Measurements from ENCODE around the gene ELK3.
"Not testable (repeated sequence)": the region's sequence is repeated elsewhere in the genome, so short reads cannot be mapped to it uniquely, and the experiment has no call there.

ELK3 gene

DNA sequence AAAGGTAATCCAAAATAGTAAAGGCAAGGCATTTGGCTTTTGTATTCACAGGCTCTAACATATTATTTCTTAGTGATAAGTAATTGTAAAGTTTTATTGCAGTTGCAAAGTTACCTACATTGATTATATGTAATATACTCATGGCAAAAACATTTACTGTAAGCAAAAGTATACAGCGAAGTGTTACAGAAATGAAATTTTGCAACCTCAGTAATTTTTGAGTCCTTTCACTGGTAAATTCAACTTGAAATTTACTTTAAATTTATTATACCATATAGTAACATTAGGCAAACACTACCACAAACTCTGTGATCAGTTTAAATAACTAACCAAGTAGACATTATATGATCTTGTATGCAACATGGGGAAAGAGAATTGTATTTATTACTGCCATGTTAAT, 117.0 kb downstream of the ELK3 start:
- FAIRE-seq = no peak

GRCh38 chr12:96313606-96314005, 119.4 kb downstream of the ELK3 start:
- FAIRE-seq = peak; percentile 28

DNA sequence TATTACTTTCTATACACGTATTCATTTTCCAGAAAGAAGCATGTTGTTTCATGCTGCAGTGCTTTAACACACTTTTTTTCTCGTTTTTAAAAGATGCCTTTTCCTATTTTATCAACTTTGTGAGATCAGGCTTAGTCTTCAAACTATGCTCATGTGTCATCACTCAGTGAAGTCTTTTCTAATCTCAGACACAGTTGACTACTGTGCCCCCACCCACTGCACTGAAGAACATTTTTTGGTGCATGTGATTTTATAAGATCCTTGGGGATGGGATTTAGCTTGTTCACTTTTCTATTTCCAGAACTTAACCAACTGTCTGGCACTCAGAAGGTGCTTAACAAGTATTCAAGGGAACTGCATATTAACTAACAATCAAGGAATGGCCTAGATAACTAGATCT, 120.5 kb downstream of the ELK3 start:
- no peak for FAIRE-seq

- not testable (repeated sequence) for FAIRE-seq
Measured at GRCh38 chr12:96315741-96316481, 121.7 kb downstream of the ELK3 start.

GRCh38 chr12:96317801-96318200, 123.6 kb downstream of the ELK3 start:
- not testable (repeated sequence) for FAIRE-seq
